ENCODE data around the gene MS4A5.
A peak's percentile ranks its signal among the peaks of the same experiment; 100 is the strongest.

The MS4A5 gene

DNA sequence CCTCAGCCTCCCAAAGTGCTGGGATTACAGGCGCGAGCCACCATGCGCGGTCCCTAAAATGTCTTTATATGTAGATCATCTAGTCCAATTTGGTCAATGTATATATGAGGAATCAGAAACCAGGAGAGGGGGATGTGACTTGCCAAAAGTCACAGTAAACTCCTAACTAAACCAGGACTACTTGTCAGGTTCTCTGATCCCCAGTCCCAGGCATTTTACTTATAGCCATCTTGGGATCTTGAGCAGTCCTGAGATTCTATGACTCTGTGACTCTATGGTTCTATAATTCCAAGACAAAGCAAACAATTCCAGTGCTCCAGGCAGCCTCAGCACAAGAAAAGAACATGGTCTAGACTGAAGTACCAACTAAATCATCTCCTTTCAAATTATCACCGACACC, at the start of gene MS4A5:
Gene MS4A5 (plus strand): TSS at position 301 of the 400 bp plus-strand sequence. CDS start 103 bp downstream, outside the sequence.
- Histone ChIP-seq H3K9me3 (ENCODE audit: insufficient read depth, low read depth, low read length) (no peaks in the 10 kb centered on the region), H3K9ac (ENCODE audit: low read depth, low read length, poor library complexity, severe bottlenecking) (no peak within 1 kb of the TSS), H3K36me3 (ENCODE audit: insufficient read depth, low read length) (no peaks in the 10 kb centered on the region), H3F3A (ENCODE audit: low read depth) (no peaks in the 10 kb centered on the region), H3K27me3 (ENCODE audit: insufficient read depth, low read length, poor library complexity, severe bottlenecking) (no peaks in the 10 kb centered on the region), H2AFZ (ENCODE audit: low read length) (0 out of 2 replicates have a peak within 1 kb of the TSS, but pooled peaks have one; percentile 32), H4K20me1 (ENCODE audit: insufficient read depth, low read length, poor library complexity, severe bottlenecking) (no peaks in the 10 kb centered on the region), H3K4me2 (ENCODE audit: low read depth, low read length, poor library complexity, severe bottlenecking) (peak within 1 kb of the TSS; percentile 2), H3K4me1 (ENCODE audit: insufficient read depth, low read length, poor library complexity, severe bottlenecking) (peaks cover 7% of the 10 kb centered on the region), H3K79me2 (ENCODE audit: insufficient read depth, low read length) (no peaks in the 10 kb centered on the region), H3K4me3 (ENCODE audit: low read length, poor library complexity, severe bottlenecking) (no peak within 1 kb of the TSS), H3K9me2 (replicated peaks; ENCODE audit: low read depth, low read length) (no peaks in the 10 kb centered on the region)
- no peak for TF ChIP-seq CTCF (conservative IDR thresholded peaks at IDR 0.05; ENCODE audit: low read length)
- no peak for TF ChIP-seq EZH2phosphoT487 (IDR thresholded peaks at IDR 0.05; ENCODE audit: borderline replicate concordance)

DNA sequence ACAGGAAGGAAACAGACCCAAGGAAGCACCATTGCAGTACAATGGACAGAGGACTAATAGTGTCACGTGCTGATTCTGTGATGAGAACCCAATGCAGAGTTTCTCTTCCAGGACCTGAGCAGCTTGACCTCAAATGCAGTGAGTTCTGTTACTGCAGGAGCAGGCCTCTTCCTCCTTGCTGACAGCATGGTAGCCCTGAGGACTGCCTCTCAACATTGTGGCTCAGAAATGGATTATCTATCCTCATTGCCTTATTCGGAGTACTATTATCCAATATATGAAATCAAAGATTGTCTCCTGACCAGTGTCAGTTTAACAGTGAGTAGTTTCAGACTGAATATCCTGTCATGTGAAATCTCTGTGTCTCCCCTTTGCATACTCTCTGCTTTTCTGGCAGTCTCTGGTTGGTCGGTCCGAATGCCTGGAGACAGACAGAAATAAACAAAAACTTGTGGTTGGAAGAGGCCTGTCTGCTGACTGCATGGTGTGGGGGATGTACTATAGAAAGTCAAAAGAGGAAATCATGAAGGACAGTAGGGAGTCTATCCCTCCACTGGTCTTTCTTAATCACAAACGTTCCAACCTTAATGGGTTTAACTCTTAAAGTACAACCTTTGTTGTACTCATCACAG, 40.0 kb upstream of the MS4A5 start:
- H3K4me2 ChIP-seq (ENCODE audit: low read depth, low read length, poor library complexity, severe bottlenecking): peak overlapping the region; percentile 7
- H3K27me3 ChIP-seq (ENCODE audit: insufficient read depth, low read length, poor library complexity, severe bottlenecking): no peaks in the 10 kb centered on the region
- no peaks in the 10 kb centered on the region for H3K9me3 ChIP-seq (ENCODE audit: insufficient read depth, low read depth, low read length)
- no peaks in the 10 kb centered on the region for H3K79me2 ChIP-seq (ENCODE audit: insufficient read depth, low read length)
- H3K36me3 ChIP-seq (ENCODE audit: insufficient read depth, low read length): no peaks in the 10 kb centered on the region
- H3K4me3 ChIP-seq (ENCODE audit: low read length, poor library complexity, severe bottlenecking): no peak overlapping the region
- H3K4me1 ChIP-seq (ENCODE audit: insufficient read depth, low read length, poor library complexity, severe bottlenecking): peaks cover 17% of the 10 kb centered on the region
- TF ChIP-seq CTCF (conservative IDR thresholded peaks at IDR 0.05; ENCODE audit: low read length) (no peak), EZH2phosphoT487 (IDR thresholded peaks at IDR 0.05; ENCODE audit: borderline replicate concordance) (no peak)
- no peaks in the 10 kb centered on the region for H4K20me1 ChIP-seq (ENCODE audit: insufficient read depth, low read length, poor library complexity, severe bottlenecking)
- H3K9ac ChIP-seq (ENCODE audit: low read depth, low read length, poor library complexity, severe bottlenecking): no peak overlapping the region
- no peak overlapping the region for H2AFZ ChIP-seq (ENCODE audit: low read length)
- no peaks in the 10 kb centered on the region for H3F3A ChIP-seq (ENCODE audit: low read depth)
- no peaks in the 10 kb centered on the region for H3K9me2 ChIP-seq (replicated peaks; ENCODE audit: low read depth, low read length)

DNA sequence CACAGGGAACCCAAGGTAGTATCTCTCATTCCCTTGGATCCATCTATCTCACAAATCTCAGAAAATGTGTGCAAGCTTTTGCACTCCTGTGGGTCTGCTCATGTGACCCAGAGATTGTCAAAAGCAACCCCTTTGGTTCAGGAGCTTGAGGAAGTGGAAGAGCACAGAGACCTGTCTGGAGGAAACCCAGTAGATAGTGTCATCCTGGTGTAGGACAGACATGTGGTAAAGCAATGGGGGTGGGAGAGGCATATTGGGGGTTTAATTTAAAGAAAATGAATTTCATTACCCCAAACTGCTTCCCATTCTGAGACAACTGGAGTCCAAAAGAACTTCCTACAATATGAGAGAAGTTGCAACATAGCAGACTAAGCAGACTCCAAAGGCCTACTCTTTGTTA, 39.0 kb upstream of the MS4A5 start:
- Histone ChIP-seq H3K4me2 (ENCODE audit: low read depth, low read length, poor library complexity, severe bottlenecking) (no peak overlapping the region), H3K79me2 (ENCODE audit: insufficient read depth, low read length) (no peaks in the 10 kb centered on the region), H3K9ac (ENCODE audit: low read depth, low read length, poor library complexity, severe bottlenecking) (no peak overlapping the region), H3K4me3 (ENCODE audit: low read length, poor library complexity, severe bottlenecking) (no peak overlapping the region), H3K36me3 (ENCODE audit: insufficient read depth, low read length) (no peaks in the 10 kb centered on the region), H3K27me3 (ENCODE audit: insufficient read depth, low read length, poor library complexity, severe bottlenecking) (no peaks in the 10 kb centered on the region), H3K9me3 (ENCODE audit: insufficient read depth, low read depth, low read length) (no peaks in the 10 kb centered on the region), H3F3A (ENCODE audit: low read depth) (no peaks in the 10 kb centered on the region), H2AFZ (ENCODE audit: low read length) (no peak overlapping the region), H4K20me1 (ENCODE audit: insufficient read depth, low read length, poor library complexity, severe bottlenecking) (no peaks in the 10 kb centered on the region), H3K4me1 (ENCODE audit: insufficient read depth, low read length, poor library complexity, severe bottlenecking) (peaks cover 17% of the 10 kb centered on the region), H3K9me2 (replicated peaks; ENCODE audit: low read depth, low read length) (no peaks in the 10 kb centered on the region)
- no peak for TF ChIP-seq EZH2phosphoT487 (IDR thresholded peaks at IDR 0.05; ENCODE audit: borderline replicate concordance)
- TF ChIP-seq CTCF (conservative IDR thresholded peaks at IDR 0.05; ENCODE audit: low read length): no peak
